Neural progenitor cell (in vitro differentiated cells): ENCODE results near the gene IL4I1. TPM values are rescaled to one million over a fixed set of nuclear protein-coding genes. Genes with fewer than 3 reads are reported as not detected.

Experiments
- DNase-seq: peaks from one replicate; pipeline ENCODE4 v3.0.0-alpha.2; 2016; ENCODE audit warnings: low spot score
- H2AFZ ChIP-seq: fragments of 200-600 bp; sonication (generic); replicated peaks from 2 replicates; pipeline ENCODE4 v1.6.1; 2016; ENCODE audit warnings: antibody characterized with exemption
- H3F3A ChIP-seq: fragments of 200-600 bp; sonication (generic); 2 replicates; pipeline ENCODE4 v1.6.1; 2016; ENCODE audit warnings: antibody characterized with exemption, low read depth
- H3K27ac ChIP-seq: fragments of 200-600 bp; sonication (generic); 2 replicates; pipeline ENCODE4 v1.5.1; 2016; ENCODE audit warnings: mild to moderate bottlenecking
- H3K27me3 ChIP-seq: fragments of 200-600 bp; sonication (generic); 2 replicates; pipeline ENCODE4 v1.6.1; 2016; ENCODE audit warnings: mild to moderate bottlenecking, moderate library complexity
- H3K36me3 ChIP-seq: fragments of 200-600 bp; sonication (generic); 2 replicates; pipeline ENCODE4 v1.5.1; 2016
- H3K4me1 ChIP-seq: fragments of 200-600 bp; sonication (generic); 2 replicates; pipeline ENCODE4 v1.6.1; 2016; ENCODE audit warnings: mixed run types
- H3K4me2 ChIP-seq: fragments of 200-600 bp; sonication (generic); 2 replicates; pipeline ENCODE4 v1.6.1; 2016
- H3K4me3 ChIP-seq: fragments of 200-600 bp; sonication (generic); 2 replicates; pipeline ENCODE4 v1.5.1; 2016
- H3K79me2 ChIP-seq: fragments of 200-600 bp; sonication (generic); 2 replicates; pipeline ENCODE4 v1.6.1; 2016; ENCODE audit warnings: low read depth
- H3K9ac ChIP-seq: fragments of 200-600 bp; sonication (generic); 2 replicates; pipeline ENCODE4 v1.6.1; 2016
- H3K9me3 ChIP-seq: fragments of 200-600 bp; sonication (generic); 2 replicates; pipeline ENCODE4 v1.5.1; 2016; ENCODE audit warnings: low read depth
- H4K20me1 ChIP-seq: fragments of 200-600 bp; sonication (generic); 2 replicates; pipeline ENCODE4 v1.6.1; 2016; ENCODE audit warnings: low read depth
- H3K27ac Mint-ChIP-seq: 3 replicates; pipeline ENCODE4 v1.8.0; 2021; ENCODE audit warnings: mixed read lengths
- H3K27me3 Mint-ChIP-seq: 2 replicates; pipeline ENCODE4 v1.8.0; 2022; ENCODE audit warnings: low read depth, mild to moderate bottlenecking, inconsistent platforms, moderate library complexity, mixed read lengths; ENCODE audit not compliant: insufficient read depth
- H3K36me3 Mint-ChIP-seq: 3 replicates; pipeline ENCODE4 v1.8.0; 2021; ENCODE audit warnings: mixed read lengths
- H3K4me1 Mint-ChIP-seq: 3 replicates; pipeline ENCODE4 v1.8.0; 2021; ENCODE audit warnings: mixed read lengths
- H3K4me3 Mint-ChIP-seq: 3 replicates; pipeline ENCODE4 v1.8.0; 2021; ENCODE audit warnings: mild to moderate bottlenecking, moderate library complexity, mixed read lengths
- H3K9me3 Mint-ChIP-seq: 3 replicates; pipeline ENCODE4 v1.8.0; 2020; ENCODE audit warnings: mixed read lengths
- CTCF ChIP-seq: fragments of 200-600 bp; sonication (generic); IDR thresholded peaks from 2 replicates; pipeline ENCODE4 v1.5.1; 2017; ENCODE audit warnings: antibody characterized with exemption, mild to moderate bottlenecking
- EZH2 ChIP-seq: fragments of 200-600 bp; sonication (generic); IDR thresholded peaks from 2 replicates; pipeline ENCODE4 v1.6.1; 2017; ENCODE audit warnings: antibody characterized with exemption, mild to moderate bottlenecking, moderate library complexity
- EZH2phosphoT487 ChIP-seq: fragments of 200-600 bp; sonication (generic); IDR thresholded peaks from 2 replicates; pipeline ENCODE4 v1.6.1; 2017; ENCODE audit warnings: antibody characterized with exemption
- total RNA-seq: library from RNA; depleted of rRNA; stranded (reverse); fragments of >200 nt; gene quantifications from 2 replicates; pipeline ENCODE4 v1.2.3, GENCODE V29; 2015; ENCODE audit warnings: low replicate concordance

The IL4I1 gene
- total RNA-seq, 1 donor from 2014 or later: not detected

GRCh38 chr19:49855676-49856573, 40.8 kb downstream of the IL4I1 start:
- no peak overlapping the region for H3K27ac ChIP-seq
- Mint-ChIP-seq H3K27me3 (peaks cover 25% of the 10 kb centered on the region), H3K4me3 (peak overlapping the region; percentile 55), H3K9me3 (no peaks in the 10 kb centered on the region), H3K36me3 (peaks cover 19% of the 10 kb centered on the region), H3K4me1 (peaks cover 22% of the 10 kb centered on the region), H3K27ac (peak overlapping the region; percentile 90)
- no peak overlapping the region for H2AFZ ChIP-seq
- peaks cover 95% of the 10 kb centered on the region for H4K20me1 ChIP-seq
- H3K9ac ChIP-seq: no peak overlapping the region
- no peak for DNase-seq
- H3K4me1 ChIP-seq: peaks cover 12% of the 10 kb centered on the region
- peaks cover 80% of the 10 kb centered on the region for H3F3A ChIP-seq
- no peaks in the 10 kb centered on the region for H3K27me3 ChIP-seq
- H3K4me3 ChIP-seq: no peak overlapping the region
- no peak overlapping the region for H3K4me2 ChIP-seq
- TF ChIP-seq EZH2phosphoT487 (no peak), CTCF (no peak), EZH2 (no peak)
- no peaks in the 10 kb centered on the region for H3K36me3 ChIP-seq
- H3K79me2 ChIP-seq: peaks cover 51% of the 10 kb centered on the region
- no peaks in the 10 kb centered on the region for H3K9me3 ChIP-seq

GRCh38 chr19:49855277-49855675, 41.4 kb downstream of the IL4I1 start:
- Histone ChIP-seq H3K27ac (no peak overlapping the region), H3K36me3 (no peaks in the 10 kb centered on the region), H3K4me2 (no peak overlapping the region), H4K20me1 (peaks cover 88% of the 10 kb centered on the region), H3K4me3 (no peak overlapping the region), H3K9me3 (no peaks in the 10 kb centered on the region), H3F3A (peaks cover 80% of the 10 kb centered on the region), H3K79me2 (peaks cover 52% of the 10 kb centered on the region), H3K27me3 (no peaks in the 10 kb centered on the region), H3K4me1 (peaks cover 12% of the 10 kb centered on the region), H2AFZ (no peak overlapping the region), H3K9ac (no peak overlapping the region)
- Mint-ChIP-seq H3K27me3 (peaks cover 25% of the 10 kb centered on the region), H3K4me1 (peaks cover 21% of the 10 kb centered on the region), H3K4me3 (peak overlapping the region; percentile 55), H3K27ac (peak overlapping the region; percentile 90), H3K9me3 (no peaks in the 10 kb centered on the region), H3K36me3 (peaks cover 20% of the 10 kb centered on the region)
- TF ChIP-seq EZH2: no peak
- TF ChIP-seq EZH2phosphoT487: no peak
- TF ChIP-seq CTCF: no peak
- DNase-seq: no peak

GRCh38 chr19:49854378-49855263, 42.1 kb downstream of the IL4I1 start:
- peaks cover 6% of the 10 kb centered on the region for H3K9me3 Mint-ChIP-seq
- Histone ChIP-seq H2AFZ (no peak overlapping the region), H3K9me3 (no peaks in the 10 kb centered on the region), H3K36me3 (no peaks in the 10 kb centered on the region), H3K4me3 (no peak overlapping the region), H4K20me1 (peaks cover 82% of the 10 kb centered on the region), H3K4me1 (peaks cover 12% of the 10 kb centered on the region), H3K27me3 (no peaks in the 10 kb centered on the region), H3K9ac (no peak overlapping the region), H3K79me2 (peaks cover 58% of the 10 kb centered on the region), H3K27ac (no peak overlapping the region), H3F3A (peaks cover 80% of the 10 kb centered on the region), H3K4me2 (no peak overlapping the region)
- no peak overlapping the region for H3K4me3 Mint-ChIP-seq
- H3K36me3 Mint-ChIP-seq: peaks cover 24% of the 10 kb centered on the region
- H3K27me3 Mint-ChIP-seq: peaks cover 23% of the 10 kb centered on the region
- H3K4me1 Mint-ChIP-seq: peaks cover 25% of the 10 kb centered on the region
- DNase-seq: no peak
- no peak overlapping the region for H3K27ac Mint-ChIP-seq
- no peak for TF ChIP-seq EZH2
- no peak for TF ChIP-seq CTCF
- TF ChIP-seq EZH2phosphoT487: no peak
